GM21367 (cell line): ENCODE data around the gene SCAF8.
"Not testable (repeated sequence)": the region's sequence is repeated elsewhere in the genome, so short reads cannot be mapped to it uniquely, and the experiment has no call there.

ENCODE experiments used
- ATAC-seq: cut with Tn5 transposase; IDR thresholded peaks from one replicate; pipeline ENCODE4 v1.9.1; 2021; ENCODE audit not compliant: unreplicated experiment

SCAF8 gene

DNA sequence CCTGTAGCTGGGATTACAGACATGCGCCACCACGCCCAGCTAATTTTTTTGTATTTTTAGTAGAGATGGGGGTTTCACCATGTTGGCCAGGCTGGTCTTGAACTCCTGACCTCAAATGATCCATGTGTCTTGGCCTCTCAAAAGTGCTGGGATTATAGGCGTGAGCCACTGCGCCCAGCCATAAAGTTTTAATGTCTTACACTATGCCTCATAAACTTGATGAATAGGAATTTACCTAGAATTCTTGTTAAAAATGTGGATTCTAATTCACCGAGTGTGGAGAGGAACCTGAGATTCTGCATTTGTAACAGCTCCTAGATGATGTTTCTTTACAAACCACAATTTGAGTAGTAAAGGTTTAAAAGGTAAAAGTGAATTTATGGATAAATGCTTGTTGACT lies 45.9 kb downstream of the SCAF8 start:
- ATAC-seq: not testable (repeated sequence)

DNA sequence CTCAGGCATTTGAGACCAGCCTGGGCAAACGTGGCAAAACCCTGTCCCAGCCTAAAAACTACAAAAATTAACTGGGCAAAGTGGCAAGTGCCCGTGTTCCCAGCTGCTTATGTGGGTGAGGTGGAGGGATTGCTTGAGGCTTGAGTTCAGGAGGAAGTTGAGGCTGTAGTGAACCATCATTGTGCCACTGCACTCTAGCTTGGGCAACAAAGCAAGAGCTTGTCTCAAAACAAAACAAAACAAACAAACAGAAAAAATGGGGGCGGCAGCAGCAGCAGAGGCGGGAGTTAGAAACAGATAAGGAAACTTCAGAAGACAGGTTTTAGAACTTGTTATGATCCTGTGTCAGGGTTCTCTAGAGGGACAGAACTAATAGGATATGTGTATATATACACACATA lies 49.0 kb downstream of the SCAF8 start:
- no peak for ATAC-seq

DNA sequence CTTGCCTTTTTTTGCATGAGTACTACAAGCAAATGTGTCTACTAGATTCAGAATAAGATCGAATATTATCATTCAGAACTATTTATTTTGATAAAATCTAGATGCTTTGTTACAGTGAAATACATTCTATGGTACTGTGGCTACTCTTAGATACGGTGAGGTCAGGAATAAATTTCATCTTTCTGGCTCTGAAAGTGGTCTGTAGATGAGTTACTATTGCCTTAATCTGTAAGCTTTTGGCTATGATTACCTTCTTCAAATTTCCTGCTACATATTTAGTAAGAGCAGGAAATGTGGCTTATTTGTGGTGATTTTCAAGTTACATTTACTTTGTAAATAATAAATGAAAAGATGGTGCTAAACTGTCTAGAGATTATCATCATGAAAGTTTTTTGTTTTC lies 50.0 kb downstream of the SCAF8 start:
- ATAC-seq: no peak

DNA sequence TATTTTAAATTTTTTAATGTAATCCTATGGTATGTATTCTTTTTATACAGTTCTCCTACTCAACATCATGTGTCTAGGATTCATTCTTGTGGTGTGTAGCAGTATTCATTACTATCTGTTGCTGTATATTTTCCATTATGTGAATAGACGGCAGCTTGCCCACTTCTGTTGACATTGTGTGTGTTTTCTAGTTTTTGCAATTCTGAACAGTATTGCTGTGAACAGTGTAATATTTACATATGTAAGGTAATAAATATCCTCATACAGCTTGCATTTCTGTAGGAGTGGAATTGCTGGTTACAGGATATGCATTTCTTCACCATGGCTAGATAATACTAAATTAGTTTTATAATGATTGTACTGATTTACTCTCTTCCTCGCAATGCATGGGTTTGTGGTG lies 51.9 kb downstream of the SCAF8 start:
- no peak for ATAC-seq

DNA sequence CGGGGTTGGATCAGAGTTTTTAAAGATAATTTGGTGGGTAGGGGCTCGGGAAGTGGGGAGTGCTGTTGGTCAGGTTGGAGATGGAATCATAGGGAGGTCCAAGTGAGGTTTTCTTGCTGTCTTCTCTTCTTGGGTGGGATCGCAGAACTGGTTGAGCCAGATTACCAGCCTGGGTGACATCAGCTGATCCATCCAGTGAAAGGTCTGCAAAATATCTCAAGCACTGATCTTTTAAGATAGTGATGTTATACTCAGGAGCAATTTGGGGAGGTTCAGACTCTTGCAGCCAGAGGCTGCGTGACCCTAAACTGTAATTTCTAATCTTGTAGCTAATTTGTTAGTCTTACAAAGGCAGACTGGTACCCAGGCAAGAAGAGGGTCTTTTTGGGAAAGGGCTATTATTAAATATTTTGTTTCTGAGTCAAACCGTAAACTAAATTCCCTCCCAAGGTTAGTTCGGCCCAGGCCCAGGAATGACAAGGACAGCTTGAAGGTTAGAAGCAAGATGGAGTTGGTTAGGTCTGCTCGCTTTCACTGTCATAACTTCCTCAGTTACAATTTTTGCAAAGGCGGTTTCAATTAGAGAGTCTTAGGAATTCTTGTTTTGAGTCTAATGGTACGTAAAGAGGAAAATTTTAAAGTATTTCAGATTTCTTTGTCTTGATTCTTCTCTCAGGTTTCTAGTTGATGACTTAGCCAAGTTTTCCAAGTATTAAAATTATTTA lies 53.1 kb downstream of the SCAF8 start:
- no peak for ATAC-seq

DNA sequence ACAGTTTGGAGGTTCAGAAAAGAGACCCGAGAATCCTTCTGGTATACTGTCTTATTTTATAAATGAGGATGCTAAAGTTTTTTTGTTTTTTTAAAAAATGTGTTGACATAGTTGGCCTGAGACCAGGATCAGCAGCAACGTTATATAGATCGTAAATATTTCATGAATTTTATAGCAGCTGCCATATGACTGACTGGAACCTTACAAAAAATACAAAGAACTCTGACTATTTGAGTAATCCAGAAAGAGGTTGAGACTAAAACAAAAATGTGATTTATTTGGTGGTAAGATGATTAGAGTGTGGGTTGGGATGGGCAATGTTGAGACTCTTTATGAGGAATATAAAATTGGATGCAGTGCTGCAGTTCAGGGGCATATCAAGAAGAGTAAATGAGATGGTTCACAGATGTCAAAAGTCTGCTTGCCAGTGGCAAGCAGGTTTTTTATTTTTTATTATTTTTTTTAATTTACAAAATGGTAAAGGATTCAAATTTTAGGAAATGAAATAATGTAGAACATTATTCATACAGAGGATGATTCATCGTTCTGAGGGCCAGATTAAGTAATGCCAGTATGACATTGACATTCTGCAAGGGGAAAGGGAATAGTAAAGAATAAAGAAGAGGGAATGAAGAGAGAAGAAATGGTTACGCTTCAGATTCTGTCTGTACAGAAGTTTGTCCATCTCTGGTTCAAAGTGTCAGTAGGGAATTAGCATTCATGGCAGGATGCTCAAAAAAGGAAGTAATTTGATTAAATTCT lies 58.5 kb downstream of the SCAF8 start:
- ATAC-seq: no peak

DNA sequence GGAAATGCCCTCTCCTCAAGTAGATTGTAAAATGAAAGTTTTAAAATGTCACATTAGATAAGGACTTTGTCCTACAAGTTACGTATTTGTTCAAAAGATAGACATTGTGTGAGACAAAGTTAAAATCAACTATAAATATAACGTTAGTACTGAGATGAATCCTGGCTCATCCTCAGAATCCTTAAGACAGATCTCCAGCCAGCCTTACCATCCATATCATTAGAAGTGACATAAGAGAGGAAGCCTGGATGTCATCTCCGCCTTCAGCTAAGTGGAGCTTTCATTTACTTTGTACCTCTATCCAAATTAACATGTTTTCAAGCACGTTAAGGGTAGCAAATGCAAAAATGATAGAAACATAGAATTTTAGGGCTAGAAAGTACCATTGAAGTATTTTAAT lies 59.1 kb downstream of the SCAF8 start:
- no peak for ATAC-seq

DNA sequence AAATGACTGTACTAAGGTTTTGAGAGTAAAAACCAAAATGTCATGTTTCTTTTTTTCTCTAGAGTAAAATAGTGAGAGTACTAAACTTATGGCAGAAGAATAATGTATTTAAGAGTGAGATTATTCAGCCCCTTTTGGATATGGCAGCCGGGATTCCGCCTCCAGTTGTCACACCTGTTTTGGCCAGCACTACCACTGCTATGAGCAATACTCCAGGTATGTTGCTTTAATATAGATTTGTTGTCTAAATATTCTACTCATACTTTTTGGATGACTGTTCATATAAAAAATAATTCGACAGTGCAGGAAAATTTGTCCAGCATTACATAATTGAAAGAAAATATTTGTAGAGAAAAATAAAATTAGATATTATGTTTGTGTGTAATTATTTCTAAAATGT lies 59.5 kb downstream of the SCAF8 start:
- no peak for ATAC-seq

DNA sequence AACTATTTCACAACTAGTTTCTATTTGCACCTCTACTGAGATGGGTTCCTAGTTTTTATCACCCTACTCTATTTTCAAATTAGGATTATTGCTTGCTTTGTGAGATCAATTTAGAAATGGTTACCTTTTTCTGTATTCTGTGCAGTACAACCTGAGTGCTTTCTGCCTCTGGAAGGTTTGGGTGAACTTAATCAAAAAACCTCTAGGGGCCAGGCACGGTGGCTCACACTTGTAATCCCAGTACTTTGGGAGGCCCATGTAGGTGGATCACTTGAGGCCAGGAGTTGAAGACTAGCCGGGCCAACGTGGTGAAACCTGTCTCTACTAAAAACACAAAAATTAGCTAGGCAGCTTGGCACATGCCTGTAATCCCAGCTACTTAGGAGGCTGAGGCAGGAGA lies 63.3 kb downstream of the SCAF8 start:
- no peak for ATAC-seq

DNA sequence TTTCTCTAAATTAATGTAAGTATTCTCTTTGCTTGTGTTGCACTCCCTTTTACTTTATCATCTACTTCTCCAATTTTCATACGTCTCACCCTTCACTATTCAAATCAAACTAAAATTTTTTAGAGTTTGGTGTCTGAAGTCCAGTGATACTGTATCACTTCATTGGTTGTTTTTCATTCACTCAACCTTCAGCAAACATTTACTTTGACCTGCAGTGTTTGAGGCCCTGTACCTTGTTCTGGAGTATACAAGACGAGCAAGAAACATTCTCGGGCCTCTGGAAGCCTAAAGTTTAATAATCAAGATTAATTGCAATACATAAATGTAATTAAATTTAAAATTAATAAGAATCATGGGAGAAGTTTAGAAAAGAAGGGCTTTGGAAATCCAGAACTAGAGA lies 64.6 kb downstream of the SCAF8 start:
- ATAC-seq: no peak

DNA sequence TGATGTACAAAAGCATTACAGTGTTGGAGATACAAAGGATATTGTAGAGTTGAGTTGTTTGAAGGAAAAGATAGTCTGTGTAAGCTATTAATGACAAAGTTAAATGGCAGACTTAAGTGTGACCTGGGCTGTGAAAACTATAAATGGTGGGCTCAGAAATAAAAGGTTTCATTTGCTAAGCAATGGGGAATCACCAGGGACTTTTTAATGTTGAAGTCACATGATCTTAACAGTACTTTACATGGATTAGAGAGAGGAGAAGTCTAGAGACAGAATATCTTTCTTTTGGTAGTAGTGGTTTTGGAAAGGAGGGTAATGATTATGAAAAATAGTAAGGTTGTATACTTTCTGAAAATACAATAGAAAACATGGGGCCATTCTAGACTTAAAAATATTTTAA lies 67.1 kb downstream of the SCAF8 start:
- no peak for ATAC-seq

DNA sequence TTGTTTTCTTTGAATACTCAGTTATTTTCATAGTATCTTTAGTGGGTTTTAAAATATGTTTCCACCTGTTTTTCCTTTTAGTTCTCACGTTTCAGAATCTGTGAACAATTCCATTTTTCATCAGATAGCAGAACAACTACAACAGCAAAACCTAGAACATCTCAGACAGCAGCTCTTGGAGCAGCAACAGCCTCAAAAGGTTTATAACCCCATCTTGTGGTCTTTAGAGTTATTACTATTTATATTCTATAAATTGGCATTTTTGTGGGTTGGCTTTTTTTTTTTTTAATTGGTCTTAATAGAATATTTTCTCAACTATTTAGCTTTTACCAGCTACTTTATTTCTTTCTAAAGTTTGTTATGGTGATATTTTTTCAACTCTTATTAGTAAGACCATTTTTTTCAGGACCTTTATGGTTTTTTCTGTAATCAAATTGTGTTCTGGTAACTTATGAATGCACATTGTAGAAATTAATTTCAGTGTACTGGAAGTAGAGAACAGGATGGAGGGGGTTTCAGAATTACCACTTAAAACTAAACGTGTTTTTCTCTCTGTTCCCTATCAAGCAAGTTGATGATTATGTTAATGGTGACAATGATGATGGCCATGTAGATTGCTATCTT lies 72.2 kb downstream of the SCAF8 start:
- ATAC-seq: no peak

DNA sequence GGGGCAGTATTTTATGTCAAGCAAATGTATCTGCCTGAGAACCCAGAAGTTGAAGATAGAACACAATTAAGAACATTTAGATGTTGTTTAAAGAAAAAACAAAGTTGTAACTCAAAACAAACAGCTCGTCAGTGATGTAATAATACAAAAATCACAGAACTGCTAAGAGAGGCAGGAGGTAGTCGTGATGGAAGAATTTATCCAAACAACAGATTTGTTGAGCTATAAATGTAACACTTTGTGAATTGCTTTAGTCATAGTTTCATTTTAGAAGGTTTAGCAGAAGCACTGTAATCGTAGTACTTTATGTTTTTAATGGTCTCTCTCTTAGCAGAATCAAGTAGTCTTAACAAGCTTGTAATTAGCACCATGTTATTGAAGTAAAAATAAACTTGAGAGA lies 73.6 kb downstream of the SCAF8 start:
- no peak for ATAC-seq

DNA sequence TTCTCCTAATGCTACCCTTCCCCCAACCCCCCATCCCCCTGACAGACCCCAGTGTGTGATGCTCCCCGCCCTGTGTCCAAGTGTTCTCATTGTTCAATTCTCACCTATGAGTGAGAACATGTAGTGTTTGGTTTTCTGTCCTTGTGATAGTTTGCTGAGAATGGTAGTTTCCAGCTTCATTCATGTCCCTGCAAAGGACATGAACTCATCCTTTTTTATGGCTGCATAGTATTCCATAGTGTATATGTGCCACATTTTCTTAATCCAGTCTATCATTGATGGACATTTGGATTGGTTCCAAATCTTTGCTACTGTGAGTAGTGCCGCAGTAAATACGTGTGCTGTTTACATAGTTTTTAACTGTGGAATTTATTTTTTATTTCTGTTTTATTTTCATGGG lies 78.4 kb downstream of the SCAF8 start:
- not testable (repeated sequence) for ATAC-seq

DNA sequence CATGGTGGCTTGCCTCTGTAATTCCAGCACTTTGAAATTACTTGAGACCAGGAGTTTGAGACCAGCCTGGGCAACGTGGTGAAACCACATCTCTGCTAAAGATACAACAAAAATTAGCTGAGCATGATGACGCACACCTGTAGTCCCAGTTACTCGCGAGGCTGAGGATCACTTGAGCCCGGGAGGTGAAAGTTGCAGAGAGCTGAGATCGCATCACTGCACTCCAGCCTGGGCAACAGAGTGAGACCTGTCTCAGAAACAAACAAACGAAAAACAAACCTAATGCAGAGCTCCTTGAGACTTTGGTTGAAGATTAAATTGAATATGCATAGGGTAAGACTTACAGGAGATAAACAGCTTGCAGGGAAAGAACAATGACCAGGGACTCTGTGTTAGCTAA lies 80.8 kb downstream of the SCAF8 start:
- peak; percentile 81 for ATAC-seq

DNA sequence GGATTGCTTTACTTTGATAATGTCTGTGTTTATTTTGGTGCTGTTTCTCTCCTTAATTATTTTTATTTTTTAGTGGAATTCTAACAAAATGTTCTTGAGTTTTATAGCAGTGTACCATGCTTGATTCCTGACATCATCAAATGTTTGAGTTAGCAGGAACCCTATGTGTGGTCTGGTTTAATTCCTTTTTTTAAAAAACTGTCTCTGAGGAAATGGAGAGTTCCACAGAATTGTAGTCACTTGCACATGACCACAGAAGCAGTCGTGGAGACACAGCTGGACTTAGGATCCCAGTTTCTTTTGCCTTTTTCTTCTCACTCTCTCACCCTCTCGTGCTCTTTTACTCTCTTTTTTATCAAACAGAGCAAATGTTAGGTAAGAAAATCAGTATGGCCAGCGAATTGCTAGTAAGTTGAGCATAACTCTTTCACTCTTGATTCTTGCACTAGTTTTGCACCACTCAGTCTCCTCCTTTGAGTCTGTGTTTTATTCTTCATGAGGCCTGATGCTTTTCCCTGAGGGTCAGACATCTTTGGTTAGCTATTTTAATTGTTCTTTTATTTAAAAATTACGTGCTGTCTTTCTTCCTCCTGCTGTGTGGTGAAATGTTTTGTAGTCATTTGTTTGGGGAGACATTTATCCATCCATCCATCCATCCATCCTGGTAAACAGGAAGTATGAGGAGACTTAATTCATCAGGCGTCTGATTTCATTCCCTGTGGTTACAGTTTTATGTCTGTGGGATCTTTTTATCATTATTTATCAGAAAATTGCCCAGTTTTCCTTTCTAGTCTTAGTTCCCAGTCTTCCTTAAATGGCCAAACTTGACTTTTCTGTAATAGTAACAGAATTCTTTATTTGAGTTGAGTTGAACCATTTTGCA lies 83.0 kb downstream of the SCAF8 start:
- ATAC-seq: no peak

DNA sequence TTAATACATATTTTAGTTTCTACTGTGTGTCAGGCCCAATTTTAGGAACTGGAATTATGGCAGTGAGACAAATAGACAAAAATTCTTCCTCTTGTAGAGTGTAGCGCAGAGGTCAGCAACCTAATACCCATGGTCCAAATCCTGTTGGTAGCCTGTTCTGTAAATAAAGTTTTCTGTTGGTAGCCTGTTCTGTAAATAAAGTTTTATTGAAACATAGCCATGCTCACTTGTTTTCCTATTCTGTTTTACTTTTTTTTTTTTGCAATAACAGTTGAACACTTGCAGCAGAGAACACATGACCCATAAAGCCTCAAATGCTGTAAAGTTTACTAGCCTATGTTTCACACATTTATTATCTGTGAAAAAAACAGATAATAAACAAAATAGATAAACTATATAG lies 87.9 kb downstream of the SCAF8 start:
- no peak for ATAC-seq

DNA sequence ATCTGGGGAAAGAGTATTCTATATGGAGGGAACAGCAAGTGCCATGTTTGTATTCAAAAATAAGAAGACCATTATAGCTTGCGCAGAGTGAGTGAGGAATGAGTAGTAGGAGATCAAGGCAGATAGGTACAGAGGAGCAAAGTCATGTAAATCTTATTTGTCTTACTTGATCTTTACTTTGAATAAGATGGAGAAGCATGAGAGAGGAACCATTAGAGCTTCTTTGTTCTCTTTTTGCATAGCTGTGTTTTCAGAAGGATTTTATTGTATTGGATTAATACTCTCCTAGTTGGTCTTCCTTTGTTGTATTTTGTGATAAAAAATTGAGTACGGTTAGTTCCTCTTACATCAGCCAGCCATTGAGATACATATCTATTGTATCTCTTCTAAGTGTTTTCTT lies 88.4 kb downstream of the SCAF8 start:
- no peak for ATAC-seq

DNA sequence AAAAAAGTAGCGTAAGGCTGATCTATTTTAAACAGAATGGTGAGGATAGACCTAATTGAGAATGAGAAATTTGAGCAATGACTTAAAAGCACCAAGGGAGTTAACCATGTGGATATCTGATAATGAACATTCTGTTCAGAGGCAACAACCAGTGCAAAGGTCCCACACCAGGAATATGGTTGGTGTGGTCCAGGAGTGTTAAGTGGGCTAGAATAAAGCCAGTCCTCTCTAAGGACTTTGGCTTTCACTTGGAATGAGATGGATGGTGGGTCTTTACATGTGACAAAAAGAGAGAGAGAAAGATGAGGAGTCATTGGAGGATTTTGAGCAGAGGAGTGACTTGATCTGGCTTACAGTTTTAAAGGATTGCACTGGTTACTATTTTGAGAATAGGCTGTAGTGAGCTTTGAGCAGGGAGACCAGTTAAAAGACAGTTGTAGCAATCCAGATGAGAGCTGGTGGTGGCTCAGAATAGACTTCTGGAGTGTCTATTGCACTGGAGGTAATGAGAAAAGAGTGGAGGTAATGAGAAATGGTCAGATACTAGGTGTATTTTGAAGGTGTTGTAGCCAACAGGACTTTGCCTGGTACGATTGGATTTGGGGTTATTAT lies 89.8 kb downstream of the SCAF8 start:
- no peak for ATAC-seq

DNA sequence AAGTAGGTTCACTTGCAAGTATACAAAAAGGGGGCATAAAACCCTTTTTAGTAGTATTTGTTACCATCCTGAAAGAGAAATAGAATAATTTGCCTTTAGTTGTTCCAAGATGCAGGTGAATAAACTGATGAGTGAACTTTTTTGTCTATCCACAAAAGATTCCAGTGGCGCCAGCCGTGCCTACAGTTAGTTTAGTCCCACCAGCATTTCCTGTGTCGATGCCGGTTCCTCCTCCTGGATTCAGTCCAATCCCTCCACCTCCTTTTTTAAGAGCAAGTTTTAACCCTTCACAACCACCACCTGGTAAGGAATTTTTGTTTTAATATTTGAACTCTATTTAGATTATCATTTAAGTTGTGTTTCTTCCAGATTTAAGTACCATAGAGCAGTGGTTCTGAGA lies 90.9 kb downstream of the SCAF8 start:
- ATAC-seq: no peak

DNA sequence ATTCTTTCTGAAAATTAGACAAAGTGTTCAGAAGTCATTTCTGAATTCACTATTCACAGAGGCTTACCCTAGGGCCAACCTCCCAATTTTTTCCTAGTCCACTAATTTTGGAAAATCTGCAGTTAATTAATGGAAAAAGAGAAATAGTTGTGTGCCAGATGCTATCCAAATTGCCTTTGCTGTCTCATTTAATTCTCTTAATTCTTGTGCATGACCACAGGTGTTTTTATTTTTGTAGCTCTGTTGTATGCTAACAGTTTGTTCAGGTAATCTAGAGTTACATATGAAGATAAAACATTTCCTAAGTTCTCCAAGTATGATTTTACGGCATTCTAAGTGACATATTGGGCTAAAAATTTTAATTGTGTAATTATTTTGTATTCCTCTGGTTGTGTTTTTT lies 96.8 kb downstream of the SCAF8 start:
- no peak for ATAC-seq
